Non-pigmented ciliary epithelial cell (primary cell): ENCODE measurements around the gene IDNK.

Experiments used
- DNase-seq: peaks from one replicate; pipeline ENCODE4 v3.0.0-alpha.2; 2010; ENCODE audit warnings: low read depth

The IDNK gene

DNA sequence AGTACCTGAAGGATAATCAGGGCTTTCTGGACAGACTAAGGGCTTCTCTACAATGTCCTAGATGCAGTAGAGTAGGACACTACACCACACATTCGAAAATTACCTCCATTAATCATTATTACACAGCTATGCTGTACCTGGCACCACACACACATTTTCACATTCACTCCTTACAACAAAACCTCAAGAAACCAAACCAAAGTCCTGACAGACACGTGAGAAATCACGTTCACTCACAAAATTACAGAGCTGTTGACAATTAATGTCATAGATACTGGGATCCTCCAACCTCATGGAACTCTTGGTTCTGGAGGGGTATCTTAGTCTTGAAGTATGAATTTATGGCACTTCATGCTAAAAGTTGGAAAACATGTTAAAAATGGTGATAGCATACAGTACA lies 68.5 kb downstream of the IDNK start:
- no peak for DNase-seq
